Stimulated activated CD4-positive, alpha-beta T cell treated with anti-CD3 and anti-CD28 coated beads, Interleukin-4, amount 100 ng/mL, for 1 hour (primary cell): ENCODE data around the gene AAR2.

Experiments used
- DNase-seq: peaks from one replicate; pipeline ENCODE4 v3.0.0-alpha.2; 2020

The AAR2 gene

GRCh38 chr20:36262440-36262839 lies 26.2 kb downstream of the AAR2 start:
- DNase-seq = no peak

- no peak for DNase-seq
Measured at GRCh38 chr20:36264426-36265246, 28.4 kb downstream of the AAR2 start.

- no peak for DNase-seq
Measured at GRCh38 chr20:36266189-36266588, 29.9 kb downstream of the AAR2 start.

- DNase-seq = no peak
Measured at GRCh38 chr20:36267605-36268381, 31.5 kb downstream of the AAR2 start.

GRCh38 chr20:36268440-36269342 lies 32.4 kb downstream of the AAR2 start:
- DNase-seq = no peak

GRCh38 chr20:36269507-36269906 lies 33.2 kb downstream of the AAR2 start:
- DNase-seq = no peak

- no peak for DNase-seq
Measured at GRCh38 chr20:36270744-36271638, 34.7 kb downstream of the AAR2 start.

- DNase-seq = no peak
Measured at GRCh38 chr20:36271639-36272546, 35.6 kb downstream of the AAR2 start.

- no peak for DNase-seq
Measured at GRCh38 chr20:36272547-36273220, 36.4 kb downstream of the AAR2 start.

- no peak for DNase-seq
Measured at GRCh38 chr20:36273414-36274180, 37.3 kb downstream of the AAR2 start.

- no peak for DNase-seq
Measured at GRCh38 chr20:36274181-36274841, 38.0 kb downstream of the AAR2 start.

- DNase-seq = no peak
Measured at GRCh38 chr20:36275011-36275410, 38.7 kb downstream of the AAR2 start.

GRCh38 chr20:36275441-36276189 lies 39.3 kb downstream of the AAR2 start:
- DNase-seq = no peak

- no peak for DNase-seq
Measured at GRCh38 chr20:36277546-36277945, 41.3 kb downstream of the AAR2 start.

GRCh38 chr20:36279362-36279761 lies 43.1 kb downstream of the AAR2 start:
- DNase-seq = no peak

- DNase-seq = no peak
Measured at GRCh38 chr20:36279776-36280175, 43.5 kb downstream of the AAR2 start.

- no peak for DNase-seq
Measured at GRCh38 chr20:36281785-36282380, 45.6 kb downstream of the AAR2 start.

- no peak for DNase-seq
Measured at GRCh38 chr20:36284751-36285150, 48.5 kb downstream of the AAR2 start.
